Measurements from ENCODE around the gene FUT8. TPM values are rescaled to one million over a fixed set of nuclear protein-coding genes. Genes with fewer than 3 reads are reported as not detected.

The FUT8 gene
- total RNA-seq, 1 donor from 2014 or later: 131 TPM

GRCh38 chr14:65718629-65719028 lies 306.1 kb downstream of the FUT8 start:
- no peak overlapping the region for H3K4me3 ChIP-seq
- peaks cover 17% of the 10 kb centered on the region for H3K36me3 ChIP-seq
- H3K9me3 ChIP-seq (ENCODE audit: low read depth): peaks cover 35% of the 10 kb centered on the region
- Mint-ChIP-seq H3K4me1 (no peaks in the 10 kb centered on the region), H3K36me3 (peaks cover 22% of the 10 kb centered on the region), H3K27me3 (ENCODE audit: insufficient read depth, low read depth) (peaks cover 2% of the 10 kb centered on the region), H3K9me3 (peaks cover 42% of the 10 kb centered on the region), H3K4me3 (no peak overlapping the region), H3K27ac (no peak overlapping the region)
- no peaks in the 10 kb centered on the region for H3K4me1 ChIP-seq
- H2AFZ ChIP-seq (replicated peaks): no peak overlapping the region
- H3K79me2 ChIP-seq (ENCODE audit: low read depth): no peaks in the 10 kb centered on the region
- no peak overlapping the region for H3K27ac ChIP-seq
- TF ChIP-seq EZH2 (IDR thresholded peaks at IDR 0.05) (no peak), EZH2phosphoT487 (IDR thresholded peaks at IDR 0.05) (no peak), CTCF (IDR thresholded peaks at IDR 0.05) (no peak)
- H3F3A ChIP-seq (ENCODE audit: low read depth): no peaks in the 10 kb centered on the region
- H4K20me1 ChIP-seq (ENCODE audit: low read depth): no peaks in the 10 kb centered on the region
- H3K9ac ChIP-seq: no peak overlapping the region
- no peak for DNase-seq (ENCODE audit: low spot score)
- H3K27me3 ChIP-seq: no peaks in the 10 kb centered on the region
- H3K4me2 ChIP-seq: no peak overlapping the region

GRCh38 chr14:65720171-65720570 lies 307.6 kb downstream of the FUT8 start:
- Histone ChIP-seq H3K4me3 (no peak overlapping the region), H2AFZ (replicated peaks) (no peak overlapping the region), H4K20me1 (ENCODE audit: low read depth) (no peaks in the 10 kb centered on the region), H3F3A (ENCODE audit: low read depth) (no peaks in the 10 kb centered on the region), H3K27ac (no peak overlapping the region), H3K9me3 (ENCODE audit: low read depth) (peaks cover 28% of the 10 kb centered on the region), H3K4me2 (no peak overlapping the region), H3K79me2 (ENCODE audit: low read depth) (no peaks in the 10 kb centered on the region), H3K9ac (no peak overlapping the region), H3K36me3 (peaks cover 9% of the 10 kb centered on the region), H3K4me1 (no peaks in the 10 kb centered on the region), H3K27me3 (no peaks in the 10 kb centered on the region)
- peaks cover 21% of the 10 kb centered on the region for H3K36me3 Mint-ChIP-seq
- no peak overlapping the region for H3K4me3 Mint-ChIP-seq
- H3K27me3 Mint-ChIP-seq (ENCODE audit: insufficient read depth, low read depth): peaks cover 2% of the 10 kb centered on the region
- TF ChIP-seq EZH2 (IDR thresholded peaks at IDR 0.05): no peak
- TF ChIP-seq CTCF (IDR thresholded peaks at IDR 0.05): no peak
- no peak for TF ChIP-seq EZH2phosphoT487 (IDR thresholded peaks at IDR 0.05)
- DNase-seq (ENCODE audit: low spot score): no peak
- no peak overlapping the region for H3K27ac Mint-ChIP-seq
- H3K4me1 Mint-ChIP-seq: no peaks in the 10 kb centered on the region
- H3K9me3 Mint-ChIP-seq: peaks cover 30% of the 10 kb centered on the region

GRCh38 chr14:65720743-65721142 lies 308.2 kb downstream of the FUT8 start:
- Histone ChIP-seq H3K4me1 (no peaks in the 10 kb centered on the region), H3K36me3 (peaks cover 15% of the 10 kb centered on the region), H3F3A (ENCODE audit: low read depth) (no peaks in the 10 kb centered on the region), H3K9ac (no peak overlapping the region), H3K4me2 (no peak overlapping the region), H3K4me3 (no peak overlapping the region), H3K9me3 (ENCODE audit: low read depth) (peaks cover 22% of the 10 kb centered on the region), H3K27ac (no peak overlapping the region), H3K79me2 (ENCODE audit: low read depth) (no peaks in the 10 kb centered on the region), H2AFZ (replicated peaks) (no peak overlapping the region), H3K27me3 (no peaks in the 10 kb centered on the region), H4K20me1 (ENCODE audit: low read depth) (no peaks in the 10 kb centered on the region)
- Mint-ChIP-seq H3K27ac (no peak overlapping the region), H3K4me1 (no peaks in the 10 kb centered on the region), H3K36me3 (peaks cover 21% of the 10 kb centered on the region), H3K27me3 (ENCODE audit: insufficient read depth, low read depth) (peaks cover 2% of the 10 kb centered on the region), H3K9me3 (peaks cover 25% of the 10 kb centered on the region), H3K4me3 (no peak overlapping the region)
- TF ChIP-seq CTCF (IDR thresholded peaks at IDR 0.05): no peak
- no peak for TF ChIP-seq EZH2phosphoT487 (IDR thresholded peaks at IDR 0.05)
- no peak for TF ChIP-seq EZH2 (IDR thresholded peaks at IDR 0.05)
- DNase-seq (ENCODE audit: low spot score): no peak

Data from neural progenitor cell (in vitro differentiated cells).